H1 (cell line): ENCODE results near the gene UBE3A. TPM values are rescaled to one million over a fixed set of nuclear protein-coding genes. Genes with fewer than 3 reads are reported as not detected.

Source experiments
- CHD1 ChIP-seq: IDR thresholded peaks from 2 replicates; pipeline ENCODE4 v1.6.1; 2012; ENCODE audit warnings: low read depth, low read length, improper control_type of control experiment
- CREB1 ChIP-seq: IDR thresholded peaks from 2 replicates; pipeline ENCODE4 v1.6.1; 2012; ENCODE audit warnings: inconsistent platforms
- EP300 ChIP-seq, 2 experiments: IDR thresholded peaks; 1 replicate in 1 of 2; 2 replicates in 1 of 2; pipeline ENCODE4 v1.6.1; 2011 to 2012; ENCODE audit warnings: low read depth in 2 of 2, low read length in 2 of 2, mild to moderate bottlenecking in 2 of 2, borderline replicate concordance in 1 of 2, inconsistent platforms in 1 of 2, moderate library complexity in 1 of 2
- FOSL1 ChIP-seq: IDR thresholded peaks from 2 replicates; pipeline ENCODE4 v1.6.1; 2011; ENCODE audit warnings: mild to moderate bottlenecking, low read depth, low read length, moderate library complexity; ENCODE audit not compliant: insufficient read depth
- HDAC2 ChIP-seq, 2 experiments: fragments of 300-600 bp in 1 of 2; sonication (generic) in 1 of 2; IDR thresholded peaks; 2 replicates each; pipeline ENCODE4 v1.6.1; 2011 to 2012; ENCODE audit warnings: low read depth in 2 of 2, low read length in 2 of 2, mild to moderate bottlenecking in 2 of 2, moderate library complexity in 2 of 2, borderline replicate concordance in 1 of 2, inconsistent platforms in 1 of 2
- MAX ChIP-seq: IDR thresholded peaks from 2 replicates; pipeline ENCODE4 v1.6.1; 2012; ENCODE audit warnings: inconsistent platforms
- SRF ChIP-seq: IDR thresholded peaks from 2 replicates; pipeline ENCODE4 v1.6.1; 2011; ENCODE audit warnings: mild to moderate bottlenecking, low read depth, low read length, moderate library complexity
- USF2 ChIP-seq: IDR thresholded peaks from 2 replicates; pipeline ENCODE4 v1.6.1; 2011; ENCODE audit warnings: low read length, improper control_type of control experiment
- polyA plus RNA-seq, 7 experiments: library from polyadenylated mRNA; depleted of rRNA in 3 of 7; stranded (reverse) in 5 of 7; unstranded in 2 of 7; fragments of >200 nt in 5 of 7; fragments of 200-250 nt in 2 of 7; gene quantifications; 1 replicate in 5 of 7; 2 replicates in 1 of 7; 4 replicates in 1 of 7; pipeline versions ENCODE4 v1.2.1 to v1.2.3, GENCODE V29; 2011 to 2013; ENCODE audit warnings: missing spikeins in 2 of 7, mixed read lengths in 2 of 7
- total RNA-seq: library from RNA; stranded (reverse); fragmentation: NEBNext Ultra II Directional; extraction: Animal tissue kit (Norgen Biotek cat#: 25700); gene quantifications from 2 replicates; pipeline ENCODE4 v1.2.1, GENCODE V29; 2021

UBE3A gene
- total and polyA plus RNA-seq, 2 of the 8 experiments (the other 6 are each of a cell fraction or from before 2014, with no cell fraction given): 13.8 to 110 TPM

GRCh38 chr15:25406846-25407245 is 32.0 kb downstream of the UBE3A start (continued):
- TF ChIP-seq HDAC2 (IDR thresholded peaks at IDR 0.05; ENCODE audit: borderline replicate concordance in 1 of 2, low read depth in 2 of 2, low read length in 2 of 2) (no peak), EP300 (IDR thresholded peaks at IDR 0.05; ENCODE audit: borderline replicate concordance in 1 of 2, low read depth in 2 of 2, low read length in 2 of 2) (no peak), USF2 (no peak), FOSL1 (no peak), CREB1 (no peak), MAX (no peak), SRF (no peak), CHD1 (no peak)
- TF ChIP-seq, all 59 proteins: peak for 0
